Activated naive CD4-positive, alpha-beta T cell treated with anti-CD3 and anti-CD28 coated beads for 36 hours (primary cell): ENCODE measurements around the gene ACTG1. TPM values are rescaled to one million over a fixed set of nuclear protein-coding genes. Genes with fewer than 3 reads are reported as not detected.

Experiments
- CTCF ChIA-PET: fragments of 350-600 bp; sonication (Branson Sonifier 250); formaldehyde crosslinking; loops from one replicate; lab custom pipeline; 2021; ENCODE audit warnings: antibody characterized with exemption; lab: Charles Lee
- DNase-seq: peaks from one replicate; pipeline ENCODE4 v3.0.0-alpha.2; 2020
- H3K27ac Mint-ChIP-seq: one replicate; pipeline ENCODE4 v1.8.0; 2021; ENCODE audit warnings: mild to moderate bottlenecking, mixed read lengths
- H3K27me3 Mint-ChIP-seq: one replicate; pipeline ENCODE4 v1.8.0; 2021; ENCODE audit warnings: low read depth, mixed read lengths
- H3K36me3 Mint-ChIP-seq: one replicate; pipeline ENCODE4 v1.8.0; 2021; ENCODE audit warnings: low read depth, mixed read lengths
- H3K4me1 Mint-ChIP-seq: one replicate; pipeline ENCODE4 v1.8.0; 2021; ENCODE audit warnings: low read depth, mixed read lengths
- H3K4me3 Mint-ChIP-seq: one replicate; pipeline ENCODE4 v1.8.0; 2021; ENCODE audit warnings: mild to moderate bottlenecking, moderate library complexity, mixed read lengths
- H3K9me3 Mint-ChIP-seq: one replicate; pipeline ENCODE4 v1.8.0; 2021; ENCODE audit warnings: mixed read lengths
- intact Hi-C: fragments of 100-400 bp; cut with micrococcal nuclease; formaldehyde crosslinking; loops from one replicate; pipeline ENCODE4 v1.15.1; 2023
- total RNA-seq, 2 experiments: library from RNA; stranded (reverse); gene quantifications; one replicate each; pipeline ENCODE4 v1.2.3, GENCODE V29; 2021

The ACTG1 gene
- total RNA-seq, 2 experiments from 2014 or later: 2,881 to 2,925 TPM

DNA sequence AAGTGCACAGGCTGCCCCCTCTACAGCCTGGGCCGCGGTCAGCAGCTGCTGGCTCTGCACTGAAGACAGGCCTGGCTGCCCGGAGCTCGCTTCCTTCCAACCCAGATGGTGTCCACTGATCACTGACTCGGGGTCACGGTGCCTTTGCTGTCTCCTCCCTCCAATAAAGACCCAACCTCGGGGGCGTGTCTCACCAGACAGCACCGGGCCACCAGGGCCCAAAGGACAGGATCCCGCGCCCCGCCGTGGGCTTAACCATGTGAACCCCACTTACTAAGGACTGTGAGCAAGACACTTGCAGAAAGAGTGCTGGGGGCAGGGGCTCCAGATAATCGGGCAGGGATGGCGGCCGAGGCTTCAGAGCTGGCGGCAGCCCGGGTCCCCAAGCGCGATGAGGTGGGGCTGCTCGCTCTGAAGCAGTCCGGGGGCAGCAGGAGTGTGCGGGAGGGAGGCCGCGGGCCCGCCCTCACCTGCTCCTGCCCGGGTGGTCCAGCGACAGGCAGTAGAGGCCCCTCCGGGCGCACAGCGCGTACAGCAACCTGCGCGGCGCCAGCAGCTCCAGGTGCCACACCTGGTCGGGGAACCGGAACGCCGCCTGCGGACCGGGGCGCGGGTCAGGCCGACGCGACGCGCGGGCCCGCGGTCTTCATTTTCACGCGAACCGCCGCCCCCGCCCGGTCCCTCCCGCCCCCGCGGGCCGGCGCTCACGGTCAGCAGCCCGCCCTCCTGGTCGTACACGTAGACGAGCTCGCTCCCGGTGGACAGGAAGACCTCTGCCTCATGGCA lies 39.1 kb upstream of the ACTG1 start:
- CTCF ChIA-PET: interaction anchor here (1.0 to 1.1 kb wide), 2 partner anchors 32 to 46 kb away, joined by 4 to 7 read pairs; no protein-coding TSS in a partner anchor
- no peaks in the 10 kb centered on the region for H3K27me3 Mint-ChIP-seq
- peaks cover 38% of the 10 kb centered on the region for H3K4me1 Mint-ChIP-seq
- H3K36me3 Mint-ChIP-seq: peaks cover 11% of the 10 kb centered on the region
- H3K4me3 Mint-ChIP-seq: peak overlapping the region; percentile 83
- DNase-seq: no peak
- no peaks in the 10 kb centered on the region for H3K9me3 Mint-ChIP-seq
- intact Hi-C loops: loop anchor here (2.0 to 5.0 kb wide), 4 partner anchors 49 to 255 kb away; partner anchors contain the start of genes CCDC137, MRPL12 and OXLD1
- peak overlapping the region; percentile 50 for H3K27ac Mint-ChIP-seq

DNA sequence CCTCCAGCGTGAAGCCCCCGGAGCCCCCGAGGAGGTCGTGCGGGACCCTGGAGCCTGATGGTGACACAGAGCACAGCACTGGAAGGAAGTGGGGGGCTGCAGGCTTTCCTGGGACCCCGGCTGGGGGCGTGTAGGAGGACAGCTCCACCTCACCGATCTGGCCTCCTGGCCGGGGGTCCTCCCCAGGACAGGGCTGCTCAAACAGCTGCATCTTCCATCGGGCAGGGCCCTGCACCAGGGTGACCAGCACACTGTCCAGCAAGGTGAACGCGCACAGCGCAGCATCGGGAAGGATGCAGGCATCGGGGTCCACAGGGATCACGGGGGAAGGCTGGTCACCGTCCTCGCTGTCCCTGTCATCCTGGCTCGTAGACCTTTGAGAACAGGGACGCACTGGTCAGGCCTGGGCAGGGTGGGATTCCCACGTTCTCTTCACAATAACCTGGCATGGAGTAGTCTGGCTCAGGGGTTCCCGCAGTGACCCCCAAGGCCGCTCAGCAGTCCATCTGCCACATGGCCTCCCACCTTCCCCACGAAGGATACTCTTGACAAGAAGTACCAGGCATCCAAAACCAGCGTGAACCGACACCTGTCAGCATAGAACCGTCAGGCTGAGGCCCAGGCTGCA lies 38.3 kb upstream of the ACTG1 start:
- intact Hi-C loops: loop anchor here (5.0 kb wide), 2 partner anchors 116 to 151 kb away; partner anchors contain the start of genes CCDC137, MRPL12 and OXLD1
- CTCF ChIA-PET: no interaction called here
- Mint-ChIP-seq H3K4me3 (peak overlapping the region; percentile 83), H3K27ac (no peak overlapping the region), H3K4me1 (peaks cover 38% of the 10 kb centered on the region), H3K36me3 (peaks cover 13% of the 10 kb centered on the region), H3K27me3 (no peaks in the 10 kb centered on the region), H3K9me3 (no peaks in the 10 kb centered on the region)
- no peak for DNase-seq

DNA sequence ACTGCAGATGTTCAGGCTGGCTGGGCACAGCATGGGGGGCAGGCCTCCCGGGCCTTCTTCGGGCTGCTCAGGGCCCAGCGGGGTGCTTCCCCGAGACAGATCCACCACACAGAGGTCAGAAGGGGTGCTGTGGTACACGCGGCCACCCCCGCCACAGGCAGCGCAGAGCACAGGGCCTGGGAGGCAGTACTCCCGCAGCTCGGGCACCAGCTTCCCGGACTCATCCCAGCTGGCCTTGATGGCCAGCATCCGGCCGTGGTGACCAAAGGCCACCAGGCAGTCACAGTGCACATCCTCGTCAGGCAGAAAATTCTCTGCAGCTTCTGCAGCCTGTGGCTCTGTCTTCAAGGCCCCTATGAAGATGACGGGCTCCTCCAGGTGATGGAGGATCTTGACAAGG lies 37.7 kb upstream of the ACTG1 start:
- H3K4me3 Mint-ChIP-seq: peak overlapping the region; percentile 83
- H3K4me1 Mint-ChIP-seq: peaks cover 38% of the 10 kb centered on the region
- no peaks in the 10 kb centered on the region for H3K27me3 Mint-ChIP-seq
- no peaks in the 10 kb centered on the region for H3K9me3 Mint-ChIP-seq
- CTCF ChIA-PET: no interaction called here
- DNase-seq: no peak
- intact Hi-C loops: loop anchor here (5.0 kb wide), 2 partner anchors 117 to 152 kb away; partner anchors contain the start of genes CCDC137, MRPL12 and OXLD1
- H3K27ac Mint-ChIP-seq: no peak overlapping the region
- H3K36me3 Mint-ChIP-seq: peaks cover 13% of the 10 kb centered on the region

DNA sequence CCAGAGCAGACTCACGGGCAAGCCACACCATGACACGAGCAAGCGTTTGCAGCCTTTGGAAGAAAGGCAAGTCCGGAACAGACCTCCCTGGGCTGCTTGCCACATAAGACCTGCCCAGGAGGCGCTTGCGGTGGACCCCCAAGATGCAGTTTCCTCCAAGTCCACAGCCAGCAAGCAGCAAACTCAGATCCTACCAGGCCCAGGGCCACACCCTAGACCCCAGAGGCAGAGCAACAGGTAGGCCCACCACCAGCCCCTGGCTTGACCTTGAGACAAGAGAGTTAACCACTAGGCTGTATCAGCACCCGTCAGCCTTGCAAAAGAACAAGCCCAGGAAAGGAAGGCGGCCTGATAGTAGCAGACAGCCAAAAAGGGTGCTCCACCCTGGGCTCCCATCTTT lies 37.2 kb upstream of the ACTG1 start:
- CTCF ChIA-PET: no interaction called here
- Mint-ChIP-seq H3K27ac (no peak overlapping the region), H3K9me3 (no peaks in the 10 kb centered on the region)

DNA sequence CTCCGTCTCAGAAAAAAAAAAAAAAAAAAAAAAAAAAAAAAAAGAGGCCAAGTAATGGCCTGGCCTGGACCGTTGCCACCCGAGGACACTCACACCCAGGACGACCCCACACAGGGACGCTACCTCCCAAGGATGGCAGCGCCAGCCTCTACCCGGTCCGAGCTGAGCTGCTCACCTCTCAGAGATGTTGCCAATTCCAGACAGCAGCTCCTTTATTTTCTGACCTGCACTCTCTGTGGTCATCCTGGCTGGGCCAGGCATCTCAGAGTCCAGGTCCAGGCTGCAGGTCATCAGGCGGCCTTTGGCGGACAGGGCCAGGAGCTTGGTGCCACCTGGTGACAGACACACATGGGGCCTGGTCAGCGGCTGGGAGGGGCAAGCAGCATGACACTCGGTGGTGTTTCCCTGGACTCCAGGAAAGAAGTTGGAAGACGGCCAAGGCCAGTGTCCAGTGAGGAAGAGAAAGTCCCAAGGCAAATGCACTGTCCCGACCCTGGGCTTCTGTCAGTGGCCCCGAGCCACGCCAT lies 36.5 kb upstream of the ACTG1 start:
- CTCF ChIA-PET: no interaction called here
- no peak overlapping the region for H3K4me3 Mint-ChIP-seq
- peaks cover 13% of the 10 kb centered on the region for H3K36me3 Mint-ChIP-seq

More for the DNA sequence above, 37.2 kb upstream of the ACTG1 start:
- Mint-ChIP-seq H3K4me1 (peaks cover 38% of the 10 kb centered on the region), H3K27me3 (no peaks in the 10 kb centered on the region), H3K4me3 (peak overlapping the region; percentile 83), H3K36me3 (peaks cover 13% of the 10 kb centered on the region)
- intact Hi-C loops: loop anchor here (5.0 kb wide), 2 partner anchors 117 to 152 kb away; partner anchors contain the start of genes CCDC137, MRPL12 and OXLD1
- DNase-seq: no peak

DNA sequence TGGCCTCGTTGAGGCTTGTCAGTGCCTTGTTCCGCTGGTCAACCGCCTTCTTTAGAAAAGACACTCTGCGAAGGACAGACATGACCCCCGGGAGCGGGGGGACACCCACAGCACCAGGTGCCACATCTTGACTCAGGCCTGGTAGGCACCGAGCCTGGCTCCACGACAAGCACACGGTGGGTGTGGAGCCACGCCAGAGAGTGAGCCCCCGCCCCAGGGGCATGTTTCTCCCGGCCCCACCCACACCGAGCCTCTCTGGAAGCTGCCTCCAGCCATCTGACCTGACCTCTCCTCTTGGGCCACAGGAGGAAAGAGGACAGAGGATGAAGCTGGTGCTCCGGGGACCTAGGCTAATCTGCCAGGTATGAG lies 35.0 kb upstream of the ACTG1 start:
- H3K27ac Mint-ChIP-seq: no peak overlapping the region
- CTCF ChIA-PET: no interaction called here

More for the DNA sequence above, 36.5 kb upstream of the ACTG1 start:
- Mint-ChIP-seq H3K27me3 (no peaks in the 10 kb centered on the region), H3K27ac (no peak overlapping the region), H3K9me3 (no peaks in the 10 kb centered on the region), H3K4me1 (peaks cover 34% of the 10 kb centered on the region)
- no peak for DNase-seq
- intact Hi-C loops: no loop called here

DNA sequence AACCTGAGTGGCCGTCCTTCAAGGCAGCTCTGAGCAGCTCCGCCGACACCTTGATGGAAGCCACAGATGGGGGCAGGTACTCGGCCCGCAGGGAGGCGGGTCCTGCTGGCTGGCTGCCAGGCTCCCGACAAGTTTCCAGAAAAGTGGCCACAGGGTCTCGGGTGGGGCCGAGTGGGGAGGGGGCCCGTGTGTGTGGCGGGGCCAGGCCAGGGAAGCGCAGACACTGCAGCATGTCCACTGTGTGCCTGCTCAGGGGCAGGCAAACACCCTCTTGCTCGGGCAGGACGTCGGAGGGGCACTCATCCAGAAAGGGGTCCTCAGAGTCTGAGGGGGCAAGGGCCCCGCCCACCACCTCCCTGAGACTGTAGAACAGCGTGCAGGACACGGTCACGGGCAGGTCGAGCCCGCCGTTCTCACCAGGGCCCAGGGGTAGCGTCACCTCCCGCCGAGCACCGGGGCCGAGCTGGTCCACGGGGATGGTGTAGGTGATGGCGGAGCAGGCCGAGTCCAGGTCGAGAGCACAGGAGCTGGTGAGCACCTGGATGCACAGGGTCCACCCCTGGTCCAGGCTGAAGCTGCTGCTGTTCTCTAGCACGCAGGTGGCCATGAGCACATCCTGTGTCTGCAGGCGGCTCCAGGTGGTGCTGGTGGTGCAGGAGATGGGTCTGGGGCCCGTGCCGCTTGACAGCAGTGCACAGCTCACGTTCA lies 34.5 kb upstream of the ACTG1 start:
- Mint-ChIP-seq H3K27ac (no peak overlapping the region), H3K27me3 (no peaks in the 10 kb centered on the region), H3K4me1 (peaks cover 24% of the 10 kb centered on the region), H3K9me3 (no peaks in the 10 kb centered on the region), H3K4me3 (no peak overlapping the region), H3K36me3 (peaks cover 16% of the 10 kb centered on the region)
- intact Hi-C loops: no loop called here
- no peak for DNase-seq
- CTCF ChIA-PET: no interaction called here

More for the DNA sequence above, 35.0 kb upstream of the ACTG1 start:
- Mint-ChIP-seq H3K27me3 (no peaks in the 10 kb centered on the region), H3K36me3 (peaks cover 14% of the 10 kb centered on the region), H3K4me1 (peaks cover 24% of the 10 kb centered on the region), H3K9me3 (no peaks in the 10 kb centered on the region), H3K4me3 (no peak overlapping the region)
- intact Hi-C loops: no loop called here
- no peak for DNase-seq

DNA sequence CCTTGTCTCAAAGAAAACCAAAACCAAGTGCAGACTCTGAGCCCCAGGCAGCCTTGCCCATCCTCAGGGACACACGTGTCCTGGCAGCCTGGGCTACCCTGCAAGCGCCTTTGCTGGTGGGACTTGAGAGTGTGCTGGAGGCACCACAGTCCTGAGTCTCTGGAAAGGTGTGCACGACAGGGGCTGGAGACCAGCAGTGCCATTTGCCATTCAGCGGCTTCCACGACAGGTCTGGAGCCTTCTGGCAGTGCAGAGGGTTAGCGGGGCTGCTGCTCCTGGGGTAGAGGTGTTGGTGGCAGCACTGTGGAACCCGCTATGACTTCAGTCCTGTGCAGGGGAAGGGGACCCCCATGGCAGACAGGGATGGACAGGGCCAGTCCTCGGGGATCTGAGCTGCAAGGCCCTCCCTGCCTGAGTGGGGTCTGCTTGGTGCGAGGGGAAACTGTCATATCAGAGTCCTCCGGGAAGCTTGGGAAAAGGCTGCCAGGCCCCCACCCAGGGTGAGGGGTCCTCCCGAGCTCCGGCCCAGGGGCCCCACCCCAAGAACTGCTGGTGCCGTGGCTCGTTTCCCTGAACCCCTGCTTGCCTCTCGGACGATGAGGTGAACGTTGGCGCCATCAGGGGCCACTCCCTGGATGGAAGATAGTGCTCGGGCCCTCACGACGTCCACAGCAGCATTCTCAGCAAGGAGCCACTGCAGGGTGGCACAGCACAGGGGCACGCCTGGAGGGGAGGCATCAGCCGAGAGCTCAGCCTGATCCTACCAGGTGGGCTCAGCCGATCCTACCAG lies 32.8 kb upstream of the ACTG1 start:
- Mint-ChIP-seq H3K27ac (no peak overlapping the region), H3K9me3 (no peaks in the 10 kb centered on the region), H3K4me3 (no peak overlapping the region), H3K36me3 (peaks cover 22% of the 10 kb centered on the region), H3K27me3 (no peaks in the 10 kb centered on the region), H3K4me1 (peaks cover 12% of the 10 kb centered on the region)
- intact Hi-C loops: no loop called here
- CTCF ChIA-PET: interaction anchor here (1.0 kb wide), 1 partner anchor 293 kb away, joined by 3 read pairs; no protein-coding TSS in a partner anchor
- no peak for DNase-seq

DNA sequence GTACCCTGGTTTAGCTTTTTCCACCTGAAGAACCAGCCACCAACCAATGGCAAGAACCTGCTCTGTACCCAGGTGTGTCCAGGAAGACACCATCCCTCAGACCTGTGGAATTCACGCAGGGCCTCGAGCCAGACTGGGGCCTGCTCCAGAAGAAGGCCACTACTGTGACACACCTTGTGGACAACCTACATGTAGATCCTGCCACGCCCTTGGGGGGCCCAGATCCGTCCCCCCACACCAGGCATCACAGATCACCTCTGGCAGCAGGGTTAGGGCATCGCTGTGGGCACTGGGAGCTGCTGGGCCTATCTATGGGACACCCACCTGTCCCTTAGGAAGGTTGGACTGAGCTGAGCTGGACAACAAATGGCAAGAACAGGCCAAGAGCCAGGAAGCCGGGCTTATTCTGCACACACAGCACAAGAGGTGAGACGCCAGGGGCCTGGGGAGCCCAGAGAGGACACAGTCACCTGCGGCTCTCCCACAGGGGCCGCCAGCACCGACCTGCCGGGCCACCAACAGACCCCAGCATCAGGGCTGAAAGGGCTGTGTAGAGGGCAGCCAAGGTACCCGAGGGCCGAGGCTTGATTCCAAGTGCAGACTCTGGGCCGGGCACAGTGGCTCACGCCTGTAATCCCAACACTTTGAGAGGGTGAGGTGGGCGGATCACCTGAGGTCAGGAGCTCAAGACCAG lies 31.8 kb upstream of the ACTG1 start:
- H3K27me3 Mint-ChIP-seq: no peaks in the 10 kb centered on the region
- intact Hi-C loops: no loop called here
- H3K9me3 Mint-ChIP-seq: no peaks in the 10 kb centered on the region
- CTCF ChIA-PET: interaction anchor here (0.7 kb wide), 1 partner anchor 8 kb away, joined by 3 read pairs; no protein-coding TSS in a partner anchor
- no peak overlapping the region for H3K4me3 Mint-ChIP-seq
- peaks cover 3% of the 10 kb centered on the region for H3K4me1 Mint-ChIP-seq
- DNase-seq: no peak
- peaks cover 17% of the 10 kb centered on the region for H3K36me3 Mint-ChIP-seq
- no peak overlapping the region for H3K27ac Mint-ChIP-seq

DNA sequence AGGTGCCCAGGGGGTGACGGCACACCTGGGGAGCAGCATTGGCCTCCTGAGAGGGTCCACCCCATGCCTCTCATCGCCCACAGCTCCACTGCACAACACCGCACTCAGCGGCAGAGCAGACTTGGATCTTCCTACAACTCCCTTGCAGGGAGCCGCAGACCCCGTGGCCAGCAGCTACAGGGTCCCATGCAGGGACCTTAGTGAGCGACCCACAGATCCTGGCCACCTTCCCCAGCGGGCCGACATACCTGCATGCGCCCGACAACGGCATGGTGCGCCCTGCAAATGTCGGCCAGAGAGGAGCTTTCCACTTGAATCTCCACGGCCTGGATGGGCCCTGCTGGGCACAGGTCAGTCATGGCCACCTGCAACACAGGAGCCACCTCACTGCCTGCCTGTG lies 31.2 kb upstream of the ACTG1 start:
- H3K36me3 Mint-ChIP-seq: peaks cover 12% of the 10 kb centered on the region
- no peak for DNase-seq
- intact Hi-C loops: no loop called here
- H3K4me1 Mint-ChIP-seq: no peaks in the 10 kb centered on the region
- no peak overlapping the region for H3K4me3 Mint-ChIP-seq
- H3K9me3 Mint-ChIP-seq: no peaks in the 10 kb centered on the region
- no peaks in the 10 kb centered on the region for H3K27me3 Mint-ChIP-seq
- no peak overlapping the region for H3K27ac Mint-ChIP-seq
- CTCF ChIA-PET: interaction anchor here (0.7 to 1.2 kb wide), 2 partner anchors 9 to 25 kb away, joined by 3 read pairs; no protein-coding TSS in a partner anchor

DNA sequence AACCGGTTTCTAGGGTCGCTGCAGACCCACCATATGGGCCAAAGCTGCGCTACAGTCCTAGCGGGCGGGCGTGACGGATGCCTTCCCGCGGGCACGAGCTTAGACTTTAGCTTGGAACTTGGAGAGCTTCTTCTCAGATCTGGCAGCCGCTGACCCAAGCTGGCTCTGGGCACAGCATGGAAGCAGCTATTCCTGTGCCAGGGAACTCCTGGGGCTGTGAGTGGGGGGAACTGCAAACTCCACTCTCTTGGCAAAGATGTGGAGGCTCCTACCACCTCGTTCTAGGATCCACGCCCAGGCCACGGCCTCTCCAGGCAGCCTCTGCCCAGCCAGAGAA lies 30.7 kb upstream of the ACTG1 start:
- no peak overlapping the region for H3K4me3 Mint-ChIP-seq
- intact Hi-C loops: no loop called here
- peaks cover 12% of the 10 kb centered on the region for H3K36me3 Mint-ChIP-seq
- no peak overlapping the region for H3K27ac Mint-ChIP-seq
- H3K9me3 Mint-ChIP-seq: no peaks in the 10 kb centered on the region
- CTCF ChIA-PET: interaction anchor here (1.2 kb wide), 1 partner anchor 24 kb away, joined by 3 read pairs; no protein-coding TSS in a partner anchor
- H3K4me1 Mint-ChIP-seq: no peaks in the 10 kb centered on the region
- H3K27me3 Mint-ChIP-seq: no peaks in the 10 kb centered on the region
- no peak for DNase-seq
